ENCODE results near the gene GPS2.
"Not testable (repeated sequence)": the region's sequence is repeated elsewhere in the genome, so short reads cannot be mapped to it uniquely, and the experiment has no call there.

The GPS2 gene

DNA sequence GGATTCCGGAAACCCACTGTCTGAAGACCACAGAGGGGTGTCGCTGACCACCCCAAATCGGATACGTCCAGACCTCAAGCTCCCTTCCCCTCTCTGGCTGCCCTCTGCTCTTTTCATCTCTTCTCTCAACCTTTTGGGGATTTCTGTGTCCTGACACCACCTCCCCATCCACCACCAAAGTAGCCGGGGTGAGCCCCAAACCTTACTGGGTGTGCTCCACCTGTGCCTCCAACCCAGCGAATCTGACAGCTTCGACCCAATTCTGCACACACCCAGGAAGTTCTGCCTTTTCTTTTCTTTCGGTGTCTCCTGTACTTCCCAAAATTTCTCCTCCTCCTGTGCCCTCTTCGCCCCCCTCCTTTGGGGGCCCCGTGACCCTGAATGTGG, 37.3 kb upstream of the GPS2 start:
- peak overlapping the region; percentile 91 for H3K4me3 ChIP-seq (ENCODE audit: low read length)
- peak overlapping the region; percentile 94; the same call in 1 of the 2 replicates for H3K27ac ChIP-seq (ENCODE audit: low read depth, low read length)
- H3K4me1 ChIP-seq (ENCODE audit: insufficient read depth, low read length): peaks cover 12% of the 10 kb centered on the region
- H3K9ac ChIP-seq (ENCODE audit: low read depth, low read length): peak overlapping the region; percentile 88; the same call in 1 of the 2 replicates
- no peaks in the 10 kb centered on the region for H3K36me3 ChIP-seq (ENCODE audit: insufficient read depth, low read length)
- H3K27me3 ChIP-seq (ENCODE audit: insufficient read depth, low read length): 0 out of 2 replicates have a peak, but pooled peaks cover 3% of the 10 kb centered on the region
- 43% methylated on average over 10 of the region's 10 CpGs for WGBS
- no peaks in the 10 kb centered on the region for H3K9me3 ChIP-seq (ENCODE audit: insufficient read depth, low read depth, low read length)

DNA sequence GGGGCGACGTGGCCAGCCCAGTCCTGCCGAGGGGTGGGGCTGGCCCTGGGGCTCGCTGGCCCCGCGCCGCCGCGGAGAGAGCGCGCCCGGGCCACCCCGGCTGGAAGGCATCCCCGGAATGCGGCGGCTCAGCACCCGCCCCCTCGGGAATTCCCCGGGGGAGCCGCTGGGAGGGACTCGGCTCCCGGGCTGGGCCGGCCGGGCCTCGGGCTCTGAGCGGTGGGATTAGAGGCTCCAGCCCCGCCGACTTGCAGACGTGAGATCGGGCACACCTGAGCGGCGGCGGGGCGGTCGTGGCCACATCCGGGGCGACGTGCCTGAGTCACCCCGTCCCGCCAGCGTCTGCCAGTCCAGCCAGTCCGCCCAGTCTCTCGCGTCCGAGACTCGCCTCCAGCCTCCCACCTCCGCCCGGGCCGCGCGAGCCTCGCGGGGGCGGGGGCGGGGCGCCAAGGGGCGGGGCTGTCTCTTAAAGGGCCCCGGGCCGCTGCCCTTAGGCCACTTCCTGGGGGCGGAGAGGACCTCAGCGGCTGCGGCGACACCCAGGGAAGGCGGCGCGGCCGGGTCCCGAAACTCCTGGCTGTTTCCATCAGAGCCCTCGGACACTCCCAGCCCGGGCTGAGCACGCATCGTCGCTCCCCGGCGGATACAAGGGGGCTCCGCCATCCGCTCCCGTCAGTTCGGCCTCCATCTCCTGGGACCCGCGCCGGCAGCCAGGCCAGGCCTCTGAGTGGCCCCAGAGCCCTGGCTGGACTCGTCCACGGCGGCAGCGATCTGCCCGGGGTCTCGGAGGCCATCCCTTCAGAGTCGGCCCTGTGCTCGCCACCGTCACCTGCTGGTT, 36.7 kb upstream of the GPS2 start, which contains the start of gene KCTD11:
Gene KCTD11 (plus strand): TSS at position 498 of the 838 bp plus-strand sequence.
- WGBS: under 1% methylated on average over 91 of the region's 91 CpGs

DNA sequence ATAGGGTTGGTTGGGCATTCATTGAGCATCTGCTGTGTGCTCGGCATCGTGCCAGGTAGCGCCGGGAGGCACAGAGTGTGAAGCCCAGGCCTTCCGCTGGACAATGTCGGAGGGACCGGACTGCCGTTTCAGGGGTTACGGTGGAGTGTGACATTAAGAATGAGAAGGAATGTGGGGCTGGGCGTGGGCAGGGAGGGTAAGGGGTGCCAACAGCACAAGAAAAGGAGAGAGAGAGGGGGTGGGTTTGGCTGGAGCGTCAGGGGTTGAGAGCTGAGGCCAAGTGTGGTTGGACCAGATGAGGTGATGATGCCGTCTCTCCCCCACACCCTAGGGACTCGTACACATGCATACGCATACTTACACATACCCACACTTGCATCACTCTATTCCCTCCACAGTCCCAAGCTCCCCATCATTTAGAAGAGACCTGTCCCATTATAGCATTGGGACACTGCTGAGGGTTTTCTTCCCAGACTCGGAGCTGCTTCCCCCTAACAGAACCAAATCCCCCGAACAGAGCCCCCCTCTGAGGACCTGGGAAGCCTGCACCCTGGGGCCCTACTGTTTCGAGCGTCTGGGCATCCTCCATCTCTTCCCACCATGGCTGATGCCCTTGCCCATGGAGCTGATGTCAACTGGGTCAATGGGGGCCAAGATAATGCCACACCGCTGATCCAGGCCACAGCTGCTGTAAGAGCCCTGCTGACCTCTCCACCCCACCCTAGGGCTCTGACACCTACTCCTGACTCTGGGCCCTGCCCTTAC, 33.5 kb upstream of the GPS2 start:
- no peak overlapping the region for H3K27ac ChIP-seq (ENCODE audit: low read depth, low read length)
- no peak overlapping the region for H3K9ac ChIP-seq (ENCODE audit: low read depth, low read length)
- H3K4me3 ChIP-seq (ENCODE audit: low read length): no peak overlapping the region
- 0 out of 2 replicates have a peak, but pooled peaks cover 3% of the 10 kb centered on the region for H3K27me3 ChIP-seq (ENCODE audit: insufficient read depth, low read length)
- no peaks in the 10 kb centered on the region for H3K36me3 ChIP-seq (ENCODE audit: insufficient read depth, low read length)
- no peaks in the 10 kb centered on the region for H3K9me3 ChIP-seq (ENCODE audit: insufficient read depth, low read depth, low read length)
- peaks cover 12% of the 10 kb centered on the region for H3K4me1 ChIP-seq (ENCODE audit: insufficient read depth, low read length)
- 92% methylated on average over 19 of the region's 19 CpGs for WGBS

More for the DNA sequence above, 36.7 kb upstream of the GPS2 start, which contains the start of gene KCTD11:
- Histone ChIP-seq H3K4me3 (ENCODE audit: low read length) (peak within 1 kb of the TSS; percentile 91), H3K4me1 (ENCODE audit: insufficient read depth, low read length) (peaks cover 12% of the 10 kb centered on the region), H3K9me3 (ENCODE audit: insufficient read depth, low read depth, low read length) (no peaks in the 10 kb centered on the region), H3K36me3 (ENCODE audit: insufficient read depth, low read length) (no peaks in the 10 kb centered on the region), H3K27ac (ENCODE audit: low read depth, low read length) (peak within 1 kb of the TSS; percentile 94), H3K27me3 (ENCODE audit: insufficient read depth, low read length) (0 out of 2 replicates have a peak, but pooled peaks cover 3% of the 10 kb centered on the region), H3K9ac (ENCODE audit: low read depth, low read length) (peak within 1 kb of the TSS; percentile 88)

DNA sequence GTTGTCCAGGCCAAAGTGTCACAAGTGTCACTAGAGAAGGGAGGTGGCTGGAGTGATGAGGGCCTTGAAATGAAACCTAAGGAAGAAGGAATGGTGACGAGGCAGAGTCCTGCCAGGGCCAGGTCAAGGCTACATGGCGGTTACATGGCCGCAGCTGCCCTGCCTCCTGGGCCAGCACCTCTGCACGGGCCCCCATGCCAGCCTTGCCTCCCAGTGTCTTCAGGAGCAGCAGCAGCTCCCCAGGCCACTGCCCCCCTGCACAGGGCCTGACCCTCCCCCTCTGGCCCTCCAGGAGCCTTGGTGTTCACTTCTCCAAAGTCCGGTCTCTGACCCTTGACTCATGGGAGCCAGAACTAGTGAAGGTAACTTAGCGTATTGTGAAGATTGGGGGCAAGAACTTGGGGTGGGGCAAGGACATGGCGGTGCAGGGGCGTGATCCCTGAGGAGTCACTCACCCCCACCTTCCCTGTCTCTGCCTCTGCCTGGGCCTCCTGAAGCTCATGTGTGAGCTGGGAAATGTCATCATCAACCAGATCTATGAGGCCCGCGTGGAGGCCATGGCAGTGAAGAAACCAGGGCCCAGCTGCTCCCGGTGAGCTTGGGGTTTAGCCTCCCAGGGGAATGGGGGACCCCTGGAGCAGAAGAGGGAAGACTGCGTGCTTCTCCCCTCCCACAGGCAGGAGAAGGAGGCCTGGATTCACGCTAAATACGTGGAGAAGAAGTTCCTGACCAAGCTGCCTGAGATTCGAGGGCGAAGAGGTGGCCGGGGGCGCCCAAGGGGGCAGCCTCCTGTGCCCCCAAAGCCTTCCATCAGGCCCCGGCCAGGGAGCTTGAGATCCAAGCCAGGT, 32.7 kb upstream of the GPS2 start:
- Histone ChIP-seq H3K9ac (ENCODE audit: low read depth, low read length) (no peak overlapping the region), H3K27ac (ENCODE audit: low read depth, low read length) (no peak overlapping the region), H3K4me1 (ENCODE audit: insufficient read depth, low read length) (peaks cover 12% of the 10 kb centered on the region), H3K27me3 (ENCODE audit: insufficient read depth, low read length) (0 out of 2 replicates have a peak, but pooled peaks cover 3% of the 10 kb centered on the region), H3K36me3 (ENCODE audit: insufficient read depth, low read length) (no peaks in the 10 kb centered on the region), H3K9me3 (ENCODE audit: insufficient read depth, low read depth, low read length) (no peaks in the 10 kb centered on the region), H3K4me3 (ENCODE audit: low read length) (no peak overlapping the region)
- WGBS: 91% methylated on average over 18 of the region's 19 CpGs

DNA sequence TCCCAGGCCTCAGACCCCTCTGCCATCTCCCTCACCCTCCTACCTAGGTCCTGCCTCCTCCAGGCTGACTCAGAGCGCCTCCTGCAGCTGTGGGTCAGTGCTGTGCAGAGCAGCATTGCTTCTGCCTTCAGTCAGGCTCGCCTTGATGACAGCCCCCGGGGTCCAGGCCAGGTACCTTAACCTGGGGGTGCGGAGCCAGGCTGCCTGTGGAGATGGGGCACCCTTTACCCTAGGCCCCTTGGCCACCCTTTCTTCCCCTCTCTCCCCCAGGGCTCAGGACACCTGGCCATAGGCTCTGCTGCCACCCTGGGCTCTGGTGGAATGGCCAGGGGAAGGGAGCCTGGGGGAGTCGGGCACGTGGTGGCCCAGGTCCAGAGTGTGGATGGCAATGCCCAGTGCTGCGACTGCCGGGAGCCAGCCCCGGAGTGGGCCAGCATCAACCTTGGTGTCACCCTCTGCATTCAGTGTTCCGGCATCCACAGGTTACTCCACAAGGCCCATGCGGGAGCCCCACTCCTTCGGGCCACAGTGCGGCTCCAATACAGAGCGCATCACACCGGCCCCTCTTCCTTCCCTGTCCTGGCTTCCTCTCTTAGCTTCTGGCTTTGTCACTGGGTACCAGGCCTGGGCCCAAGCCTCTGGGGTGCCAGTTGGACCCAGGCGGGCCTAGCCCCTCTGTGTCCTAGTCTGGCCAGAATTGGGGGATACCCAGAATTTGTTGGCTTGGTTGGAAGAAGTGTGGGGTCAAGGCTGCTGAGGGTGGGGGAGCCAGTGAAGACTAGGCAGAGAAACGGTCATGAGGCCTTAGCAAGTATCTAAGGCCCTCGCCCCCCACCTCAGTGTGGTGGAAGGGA, 31.8 kb upstream of the GPS2 start:
- WGBS: 89% methylated on average over 18 of the region's 18 CpGs
- Histone ChIP-seq H3K36me3 (ENCODE audit: insufficient read depth, low read length) (no peaks in the 10 kb centered on the region), H3K4me1 (ENCODE audit: insufficient read depth, low read length) (peaks cover 9% of the 10 kb centered on the region), H3K9ac (ENCODE audit: low read depth, low read length) (no peak overlapping the region), H3K27ac (ENCODE audit: low read depth, low read length) (no peak overlapping the region), H3K4me3 (ENCODE audit: low read length) (no peak overlapping the region), H3K27me3 (ENCODE audit: insufficient read depth, low read length) (0 out of 2 replicates have a peak, but pooled peaks cover 3% of the 10 kb centered on the region), H3K9me3 (ENCODE audit: insufficient read depth, low read depth, low read length) (no peaks in the 10 kb centered on the region)

DNA sequence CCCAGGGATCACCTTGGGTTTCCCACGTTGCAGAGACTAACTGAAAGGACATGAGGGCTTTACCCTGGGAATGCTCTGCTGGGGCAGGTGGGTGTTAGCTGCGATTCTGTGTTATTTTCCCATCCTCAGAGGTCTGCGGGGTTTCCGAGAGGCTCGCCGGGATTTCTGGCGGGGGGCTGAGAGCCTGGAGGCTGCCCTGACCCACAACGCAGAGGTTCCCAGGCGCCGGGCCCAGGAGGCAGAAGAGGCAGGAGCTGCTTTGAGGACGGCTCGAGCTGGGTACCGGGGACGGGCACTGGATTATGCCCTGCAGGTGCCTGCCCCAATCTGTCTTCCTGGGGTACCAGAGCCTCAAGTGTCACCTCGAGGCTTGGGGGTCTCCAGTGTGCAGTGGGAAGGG, 28.1 kb upstream of the GPS2 start:
- H3K36me3 ChIP-seq (ENCODE audit: insufficient read depth, low read length): no peaks in the 10 kb centered on the region
- 91% methylated on average over 15 of the region's 15 CpGs for WGBS

DNA sequence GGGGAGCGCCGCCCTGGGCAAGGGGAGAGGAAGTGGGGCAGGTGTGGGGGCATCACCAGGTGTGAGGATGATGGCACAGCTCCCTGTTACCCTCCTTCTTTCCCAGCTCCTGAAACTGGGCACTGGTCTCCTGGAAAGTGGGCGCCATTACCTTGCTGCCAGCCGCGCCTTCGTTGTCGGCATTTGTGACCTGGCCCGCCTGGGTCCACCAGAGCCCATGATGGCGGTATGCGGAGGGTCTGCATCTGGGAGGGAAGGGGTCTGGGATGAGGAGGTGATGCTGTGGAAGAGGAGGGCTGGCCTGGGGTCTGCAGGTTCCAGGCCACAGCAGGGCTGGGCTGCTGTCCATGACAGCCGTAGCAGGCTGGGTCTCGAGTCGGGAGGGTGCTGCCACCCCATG, 26.7 kb upstream of the GPS2 start:
- Histone ChIP-seq H3K9ac (ENCODE audit: low read depth, low read length) (no peak overlapping the region), H3K27ac (ENCODE audit: low read depth, low read length) (no peak overlapping the region), H3K36me3 (ENCODE audit: insufficient read depth, low read length) (no peaks in the 10 kb centered on the region), H3K9me3 (ENCODE audit: insufficient read depth, low read depth, low read length) (no peaks in the 10 kb centered on the region), H3K4me3 (ENCODE audit: low read length) (no peak overlapping the region), H3K27me3 (ENCODE audit: insufficient read depth, low read length) (no peaks in the 10 kb centered on the region), H3K4me1 (ENCODE audit: insufficient read depth, low read length) (peaks cover 5% of the 10 kb centered on the region)
- WGBS: 93% methylated on average over 13 of the region's 13 CpGs

More for the DNA sequence above, 28.1 kb upstream of the GPS2 start:
- Histone ChIP-seq H3K27ac (ENCODE audit: low read depth, low read length) (no peak overlapping the region), H3K9me3 (ENCODE audit: insufficient read depth, low read depth, low read length) (no peaks in the 10 kb centered on the region), H3K4me1 (ENCODE audit: insufficient read depth, low read length) (no peaks in the 10 kb centered on the region), H3K27me3 (ENCODE audit: insufficient read depth, low read length) (no peaks in the 10 kb centered on the region), H3K4me3 (ENCODE audit: low read length) (no peak overlapping the region), H3K9ac (ENCODE audit: low read depth, low read length) (no peak overlapping the region)

DNA sequence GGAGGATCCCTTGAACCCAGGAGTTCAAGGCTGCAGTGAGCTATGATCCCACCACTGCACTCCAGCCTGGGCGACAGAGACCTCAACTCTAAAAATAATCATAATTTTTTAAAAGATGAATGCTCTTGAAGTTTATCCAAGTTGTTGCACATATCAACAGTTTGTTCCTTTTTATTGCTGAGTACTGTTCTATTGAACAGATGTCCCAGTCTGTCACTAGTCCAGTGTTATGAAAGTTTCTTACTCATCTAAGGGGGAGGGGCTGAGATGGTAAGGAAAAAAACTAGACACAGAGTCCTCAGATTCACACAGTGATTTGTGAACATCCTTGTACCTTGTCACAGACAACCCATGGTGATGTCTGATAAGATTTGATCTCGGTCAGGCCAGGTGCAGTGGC, 25.0 kb upstream of the GPS2 start:
- no peak overlapping the region for H3K27ac ChIP-seq (ENCODE audit: low read depth, low read length)
- H3K9me3 ChIP-seq (ENCODE audit: insufficient read depth, low read depth, low read length): no peaks in the 10 kb centered on the region
- H3K27me3 ChIP-seq (ENCODE audit: insufficient read depth, low read length): no peaks in the 10 kb centered on the region
- no peak overlapping the region for H3K4me3 ChIP-seq (ENCODE audit: low read length)
- peaks cover 13% of the 10 kb centered on the region for H3K4me1 ChIP-seq (ENCODE audit: insufficient read depth, low read length)
- no peaks in the 10 kb centered on the region for H3K36me3 ChIP-seq (ENCODE audit: insufficient read depth, low read length)
- 90% methylated on average over 1 of the region's 2 CpGs for WGBS
- no peak overlapping the region for H3K9ac ChIP-seq (ENCODE audit: low read depth, low read length)

DNA sequence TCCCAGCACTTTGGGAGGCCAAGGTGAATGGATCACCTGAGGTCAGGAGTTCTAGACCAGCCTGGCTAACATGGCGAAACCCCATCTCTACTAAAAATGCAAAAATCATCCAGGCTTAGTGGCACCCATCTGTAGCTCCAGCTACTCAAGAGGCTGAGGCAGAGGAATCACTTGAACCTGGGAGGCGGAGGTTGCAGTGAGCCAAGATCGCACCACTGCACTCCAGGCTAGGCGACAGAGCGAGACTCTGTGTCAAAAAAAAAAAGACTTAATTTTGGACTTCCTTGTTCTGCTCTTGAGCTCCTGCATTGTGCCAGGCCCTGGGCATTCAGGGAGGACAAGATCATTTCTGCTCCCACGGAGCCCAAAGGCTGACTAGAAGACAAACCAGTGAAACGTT, 22.4 kb upstream of the GPS2 start:
- H3K9me3 ChIP-seq (ENCODE audit: insufficient read depth, low read depth, low read length); H3K27ac ChIP-seq (ENCODE audit: low read depth, low read length); H3K27me3 ChIP-seq (ENCODE audit: insufficient read depth, low read length); H3K9ac ChIP-seq (ENCODE audit: low read depth, low read length); H3K4me3 ChIP-seq (ENCODE audit: low read length); H3K36me3 ChIP-seq (ENCODE audit: insufficient read depth, low read length): not testable (repeated sequence)
- H3K4me1 ChIP-seq (ENCODE audit: insufficient read depth, low read length): peaks cover 13% of the 10 kb centered on the region
- WGBS: 89% methylated on average over 7 of the region's 7 CpGs
